H1 (cell line): ENCODE results near the gene POLD1. TPM values are rescaled to one million over a fixed set of nuclear protein-coding genes. Genes with fewer than 3 reads are reported as not detected.

Experiments
- ATF2 ChIP-seq: IDR thresholded peaks from 2 replicates; pipeline ENCODE4 v1.6.1; 2012; ENCODE audit warnings: low read length, inconsistent platforms
- ATF3 ChIP-seq: IDR thresholded peaks from 2 replicates; pipeline ENCODE4 v1.6.1; 2011; ENCODE audit warnings: low read depth, mild to moderate bottlenecking, low read length; ENCODE audit not compliant: insufficient read depth
- BACH1 ChIP-seq: IDR thresholded peaks from 2 replicates; pipeline ENCODE4 v1.6.1; 2012; ENCODE audit warnings: low read length, improper control_type of control experiment
- BRCA1 ChIP-seq: IDR thresholded peaks from 2 replicates; pipeline ENCODE4 v1.6.1; 2012; ENCODE audit warnings: low read depth, low read length, improper control_type of control experiment
- CBX5 ChIP-seq: fragments of 300-800, 300-1000 bp; sonication (generic); IDR thresholded peaks from 2 replicates; pipeline ENCODE4 v1.7.1; 2016; ENCODE audit warnings: antibody characterized with exemption, low read length, low read depth
- CREB1 ChIP-seq: IDR thresholded peaks from 2 replicates; pipeline ENCODE4 v1.6.1; 2012; ENCODE audit warnings: inconsistent platforms
- CTBP2 ChIP-seq: IDR thresholded peaks from 2 replicates; pipeline ENCODE4 v1.7.0; 2011; ENCODE audit warnings: borderline replicate concordance, mild to moderate bottlenecking, moderate library complexity, mixed read lengths, low read length; ENCODE audit not compliant: insufficient read depth, insufficient read length
- NANOG ChIP-seq: IDR thresholded peaks from 2 replicates; pipeline ENCODE4 v1.6.1; 2011; ENCODE audit warnings: low read length, low read depth, mild to moderate bottlenecking, inconsistent platforms; ENCODE audit not compliant: insufficient read depth, poor library complexity, severe bottlenecking
- POLR2A ChIP-seq, 2 experiments: IDR thresholded peaks; 1 replicate in 1 of 2; 2 replicates in 1 of 2; pipeline ENCODE4 v1.6.1; 2011; ENCODE audit warnings: low read depth in 2 of 2, low read length in 2 of 2, mild to moderate bottlenecking in 2 of 2; ENCODE audit errors: control extremely low read depth in 1 of 2
- polyA plus RNA-seq, 7 experiments: library from polyadenylated mRNA; depleted of rRNA in 3 of 7; stranded (reverse) in 5 of 7; unstranded in 2 of 7; fragments of >200 nt in 5 of 7; fragments of 200-250 nt in 2 of 7; gene quantifications; 1 replicate in 5 of 7; 2 replicates in 1 of 7; 4 replicates in 1 of 7; pipeline versions ENCODE4 v1.2.1 to v1.2.3, GENCODE V29; 2011 to 2013; ENCODE audit warnings: missing spikeins in 2 of 7, mixed read lengths in 2 of 7
- total RNA-seq: library from RNA; stranded (reverse); fragmentation: NEBNext Ultra II Directional; extraction: Animal tissue kit (Norgen Biotek cat#: 25700); gene quantifications from 2 replicates; pipeline ENCODE4 v1.2.1, GENCODE V29; 2021

POLD1 gene
- total and polyA plus RNA-seq, 2 of the 8 experiments (the other 6 are each of a cell fraction or from before 2014, with no cell fraction given): 141 to 142 TPM

GRCh38 chr19:50428772-50429463 lies 44.8 kb downstream of the POLD1 start (continued):
- no peak for TF ChIP-seq ATF2
- no peak for TF ChIP-seq POLR2A (IDR thresholded peaks at IDR 0.05; ENCODE audit: control extremely low read depth in 1 of 2, low read depth in 2 of 2, low read length in 2 of 2)
- TF ChIP-seq CREB1: no peak
- no peak for TF ChIP-seq NANOG
- no peak for TF ChIP-seq CBX5
- TF ChIP-seq BACH1: no peak
- TF ChIP-seq ATF3: no peak
- TF ChIP-seq CTBP2: no peak
- TF ChIP-seq BRCA1: no peak
